Jurkat, Clone E6-1 (cell line): ENCODE results near the gene SIRT5. TPM values are rescaled to one million over a fixed set of nuclear protein-coding genes. Genes with fewer than 3 reads are reported as not detected.

Experiments
- DNase-seq: peaks from one replicate; pipeline ENCODE4 v3.0.0-alpha.2; 2011; ENCODE audit warnings: low read depth, low spot score
- H3K4me3 ChIP-seq: 2 replicates; pipeline ENCODE4 v1.5.1; 2011; ENCODE audit warnings: mild to moderate bottlenecking, low read length, control low read depth, moderate library complexity
- polyA plus RNA-seq: library from polyadenylated mRNA; unstranded; fragments of >200 nt; gene quantifications from one replicate; pipeline ENCODE4 v1.2.1, GENCODE V29; 2012; ENCODE audit warnings: missing spikeins; ENCODE audit not compliant: insufficient read length, insufficient read depth

Gene SIRT5
- 11.0 TPM for polyA plus RNA-seq

GRCh38 chr6:13574571-13575376 is at the start of gene SIRT5:
Gene SIRT5 (plus strand): TSS chr6:13574601. CDS start chr6:13584111, 9,510 bp downstream.
- peak within 1 kb of the TSS; percentile 83 for H3K4me3 ChIP-seq

GRCh38 chr6:13524801-13525508 is 49.4 kb upstream of the SIRT5 start:
- no peak overlapping the region for H3K4me3 ChIP-seq
- no peak for DNase-seq

More at GRCh38 chr6:13574571-13575376, at the start of gene SIRT5:
- peak; percentile 82 for DNase-seq

- no peak for DNase-seq
- H3K4me3 ChIP-seq, result 0 out of 2 replicates have a peak overlapping the region, but pooled peaks have one; percentile 1
These were observed 48.1 kb upstream of the SIRT5 start for GRCh38 chr6:13526357-13526726.

DNA sequence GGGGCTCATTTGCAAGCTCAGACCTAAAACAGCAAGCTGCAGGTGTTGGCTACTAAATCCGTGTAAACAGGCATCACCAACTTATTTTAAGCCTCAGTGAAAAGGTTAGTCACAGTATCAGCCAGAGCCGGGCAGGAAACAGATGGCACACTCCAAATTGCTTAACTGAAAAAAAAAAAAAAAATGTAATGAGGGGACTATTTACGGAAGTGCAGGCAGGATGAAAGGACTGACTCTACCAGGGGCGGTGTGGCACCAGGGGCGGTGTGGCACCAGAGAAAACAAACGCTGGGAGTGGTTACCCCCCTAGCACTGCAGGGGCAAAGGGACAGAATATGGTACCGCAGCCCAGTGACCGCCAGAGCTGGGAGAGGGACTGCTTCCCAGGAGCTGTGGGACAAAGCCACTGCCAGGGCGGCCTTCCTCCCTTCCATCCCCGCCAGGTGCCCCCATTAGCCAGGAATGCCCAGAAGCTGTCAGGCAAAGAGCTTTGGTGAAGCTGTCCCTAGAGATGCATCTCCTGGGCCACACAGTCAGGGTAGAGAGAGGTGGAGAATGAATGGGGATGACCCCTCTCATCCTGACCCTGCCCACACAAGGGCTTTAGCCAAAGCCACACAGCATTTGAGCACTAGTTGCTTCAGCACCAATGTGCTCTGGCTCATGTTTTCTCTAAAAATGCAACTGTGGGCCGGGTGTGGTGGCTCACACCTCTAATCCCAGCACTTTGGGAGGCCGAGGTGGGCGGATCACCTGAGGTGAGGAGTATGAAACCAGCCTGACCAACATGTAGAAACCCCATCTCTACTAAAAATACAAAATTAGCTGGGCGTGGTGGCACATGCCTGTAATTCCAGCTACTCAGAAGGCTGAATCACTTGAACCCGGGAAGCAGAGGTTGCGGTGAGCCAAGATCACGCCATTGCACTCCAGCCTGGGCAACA is 47.4 kb upstream of the SIRT5 start:
- peak; percentile 95 for DNase-seq

GRCh38 chr6:13527671-13528056 is 46.7 kb upstream of the SIRT5 start:
- DNase-seq, result no peak
- H3K4me3 ChIP-seq, result no peak overlapping the region

More for the DNA sequence above, 47.4 kb upstream of the SIRT5 start:
- peak overlapping the region; percentile 15; the same call in 1 of the 2 replicates for H3K4me3 ChIP-seq

DNA sequence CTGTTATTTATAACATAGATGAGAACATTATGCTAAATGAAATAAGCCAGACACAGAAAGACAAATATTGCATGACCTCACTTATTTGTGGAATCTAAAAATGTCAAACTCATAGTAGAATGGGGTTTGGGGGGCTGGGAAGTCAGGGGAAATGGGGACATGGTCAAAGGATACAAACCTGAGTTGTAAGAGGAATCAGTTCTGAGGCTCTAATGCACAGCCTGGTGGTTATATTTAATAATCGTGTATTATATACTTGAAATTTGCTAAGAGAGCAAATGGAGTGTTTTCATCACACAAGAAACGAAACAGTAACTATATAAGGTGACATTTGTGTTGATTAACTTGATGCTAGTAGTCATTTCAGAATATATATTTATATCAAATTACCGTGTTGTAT is 46.2 kb upstream of the SIRT5 start:
- DNase-seq, result no peak
- H3K4me3 ChIP-seq, result no peak overlapping the region

GRCh38 chr6:13528777-13529343 is 45.5 kb upstream of the SIRT5 start:
- no peak for DNase-seq
- no peak overlapping the region for H3K4me3 ChIP-seq

- no peak overlapping the region for H3K4me3 ChIP-seq
- DNase-seq, result no peak
These were observed 42.4 kb upstream of the SIRT5 start for GRCh38 chr6:13531956-13532355.

GRCh38 chr6:13534536-13534935 is 39.9 kb upstream of the SIRT5 start:
- no peak for DNase-seq

GRCh38 chr6:13535306-13535705 is 39.1 kb upstream of the SIRT5 start:
- no peak overlapping the region for H3K4me3 ChIP-seq
- no peak for DNase-seq

More at GRCh38 chr6:13534536-13534935, 39.9 kb upstream of the SIRT5 start:
- no peak overlapping the region for H3K4me3 ChIP-seq

- H3K4me3 ChIP-seq, result no peak overlapping the region
- DNase-seq, result no peak
These were observed 37.4 kb upstream of the SIRT5 start for GRCh38 chr6:13536796-13537526.

DNA sequence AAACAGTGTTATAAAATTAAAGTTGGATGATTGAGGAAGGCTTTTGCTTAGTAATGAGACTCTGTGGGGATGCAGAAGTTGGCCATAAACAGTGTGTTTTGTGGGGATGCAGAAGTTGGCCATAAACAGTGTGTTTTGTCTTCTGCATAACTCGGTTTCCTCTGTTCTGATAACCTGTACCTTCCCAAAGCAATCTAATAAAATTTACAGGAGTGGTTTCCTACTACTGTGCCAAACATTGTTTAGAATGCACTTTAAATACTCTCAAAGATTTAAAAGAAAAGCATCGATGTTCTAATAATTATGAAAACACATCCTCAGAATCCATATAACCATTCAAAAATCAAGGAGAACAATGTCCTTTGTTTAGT is 36.9 kb upstream of the SIRT5 start:
- no peak overlapping the region for H3K4me3 ChIP-seq
- no peak for DNase-seq

GRCh38 chr6:13538084-13538483 is 36.3 kb upstream of the SIRT5 start:
- no peak overlapping the region for H3K4me3 ChIP-seq
- peak; percentile 51 for DNase-seq

GRCh38 chr6:13538600-13538999 is 35.8 kb upstream of the SIRT5 start:
- H3K4me3 ChIP-seq, result no peak overlapping the region
- DNase-seq, result no peak

DNA sequence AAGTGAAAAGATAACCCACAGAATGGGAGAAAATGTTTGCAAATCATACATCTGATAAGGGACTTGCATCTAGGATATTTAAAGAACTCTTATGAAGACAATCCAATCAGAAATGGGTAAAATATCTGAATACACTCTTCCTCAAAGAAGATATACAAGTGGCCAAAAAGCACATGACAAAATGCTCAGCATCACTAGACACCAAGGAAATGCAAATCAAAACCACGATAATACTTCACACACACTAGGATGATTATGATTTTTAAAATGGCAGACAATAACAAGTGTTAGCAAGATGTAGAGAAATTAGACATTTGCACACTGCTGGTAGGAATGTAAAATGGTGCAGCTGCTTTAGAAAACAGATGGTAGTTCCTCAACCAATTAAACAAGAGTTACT is 34.8 kb upstream of the SIRT5 start:
- DNase-seq, result no peak
- no peak overlapping the region for H3K4me3 ChIP-seq

DNA sequence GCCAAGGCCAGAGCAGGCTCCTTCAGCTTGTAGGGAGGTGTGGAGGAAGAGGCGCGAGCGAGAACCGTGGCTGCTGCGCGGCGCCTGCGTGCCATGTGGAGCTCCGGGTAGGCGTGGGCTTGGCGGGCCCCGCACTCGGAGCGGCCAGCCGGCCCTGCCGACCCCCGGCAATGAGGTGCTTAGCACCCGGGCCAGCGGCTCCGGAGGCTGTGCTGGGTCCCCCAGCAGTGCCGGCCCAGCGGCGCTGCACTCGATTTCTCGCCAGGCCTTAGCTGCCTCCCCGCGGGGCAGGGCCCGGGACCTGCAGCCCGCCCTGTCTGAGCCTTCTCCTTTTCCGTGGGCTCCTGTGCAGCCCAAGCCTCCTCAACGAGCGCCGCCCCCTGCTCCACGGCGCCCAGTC is 32.9 kb upstream of the SIRT5 start:
- H3K4me3 ChIP-seq, result no peak overlapping the region
- no peak for DNase-seq

DNA sequence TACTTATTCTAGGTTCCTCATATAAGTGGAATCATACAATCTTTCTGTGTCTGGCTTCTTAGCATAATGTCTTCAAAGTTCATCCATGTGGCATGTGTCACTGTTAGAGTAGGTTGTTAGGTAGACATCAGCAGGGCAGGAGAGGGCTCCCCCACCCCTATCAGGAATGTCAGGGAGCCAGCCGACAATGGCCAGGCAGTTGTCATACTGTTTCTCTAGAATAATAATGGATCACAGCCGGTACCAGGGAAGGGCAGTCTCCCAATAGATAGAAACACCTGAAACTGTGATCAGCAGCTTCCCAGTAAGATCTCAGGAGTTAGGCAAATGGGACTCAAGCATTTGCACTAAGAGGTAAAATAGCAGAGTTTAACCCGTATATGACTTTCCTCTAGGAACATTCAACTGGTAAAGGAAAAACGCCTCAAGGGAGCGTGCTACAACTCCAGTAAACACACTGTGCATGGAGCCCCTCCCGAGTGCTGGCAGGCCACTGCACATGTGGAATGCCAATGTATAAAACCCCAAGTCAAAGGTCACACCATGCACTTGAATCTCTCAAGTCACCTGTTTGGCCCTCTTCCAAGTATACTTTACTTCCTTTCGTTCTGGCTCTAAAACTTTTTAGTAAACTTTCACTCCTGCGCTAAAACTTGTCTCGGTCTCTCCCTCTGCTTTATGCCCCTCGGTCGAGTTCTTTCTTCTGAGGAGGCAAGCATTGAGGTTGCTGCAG is 29.8 kb upstream of the SIRT5 start:
- H3K4me3 ChIP-seq, result no peak overlapping the region
- DNase-seq, result no peak

DNA sequence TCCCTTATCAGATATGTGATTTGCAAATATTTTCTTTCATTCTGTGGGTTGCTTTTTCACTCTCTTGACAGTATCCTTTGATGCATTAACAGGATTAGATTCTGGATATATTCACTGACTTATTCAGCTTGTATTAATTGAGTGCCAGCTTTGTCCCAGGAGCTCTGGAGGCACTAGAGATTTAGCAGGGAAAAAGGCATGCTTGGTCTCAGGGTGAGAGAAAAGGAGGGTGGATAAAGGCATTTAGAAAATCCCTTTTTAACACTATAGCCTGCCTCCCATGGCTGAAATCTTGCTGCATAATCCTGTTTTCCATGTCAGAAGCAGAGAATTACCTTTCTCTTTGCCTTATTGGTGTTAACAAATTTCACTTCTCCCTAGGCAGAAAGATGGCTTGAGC is 28.5 kb upstream of the SIRT5 start:
- no peak overlapping the region for H3K4me3 ChIP-seq
- DNase-seq, result no peak
